ENCODE measurements around the gene OR56A5. TPM values are rescaled to one million over a fixed set of nuclear protein-coding genes. Genes with fewer than 3 reads are reported as not detected.

Gene OR56A5
- total RNA-seq, 1 experiment from 2014 or later, result not detected

DNA sequence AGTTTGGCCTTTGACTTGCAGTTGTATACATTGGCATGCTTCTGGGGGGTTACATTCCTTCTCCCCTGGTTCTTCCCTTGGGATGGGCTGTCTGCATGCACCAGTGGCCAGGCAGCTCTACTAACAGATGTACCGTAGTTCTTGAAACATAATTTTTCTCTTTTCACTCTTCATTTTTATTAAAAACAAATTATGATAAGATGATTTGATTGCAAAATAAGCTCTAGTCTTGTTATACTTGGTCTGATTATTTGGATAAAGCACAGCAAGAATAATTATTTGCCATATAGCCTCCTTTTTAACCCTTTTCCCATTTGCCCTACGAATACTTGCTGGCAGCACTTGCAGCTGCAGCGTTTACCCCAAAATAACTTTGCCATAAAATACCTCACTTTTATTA is 12.7 kb downstream of the OR56A5 start:
- H3K9me3 ChIP-seq (ENCODE audit: control insufficient read depth, low read depth, low read length), result no peaks in the 10 kb centered on the region
- H3K27ac Mint-ChIP-seq, result no peak overlapping the region
- peaks cover 11% of the 10 kb centered on the region in 2 experiments for H3K9me3 Mint-ChIP-seq
- no peak overlapping the region for H2BK20ac ChIP-seq (ENCODE audit: low read depth, low read length, poor library complexity, severe bottlenecking)
- no peak for TF ChIP-seq CTCF (conservative IDR thresholded peaks at IDR 0.05)
- no peak overlapping the region for H2AK5ac ChIP-seq (ENCODE audit: insufficient read length, low read length)
- no peaks in the 10 kb centered on the region for H3K79me1 ChIP-seq (ENCODE audit: insufficient read depth, low read depth, low read length, poor library complexity, severe bottlenecking)
- no peak overlapping the region for H3K9ac ChIP-seq (ENCODE audit: extremely low read depth, insufficient read length, low read length)
- H3K4ac ChIP-seq (ENCODE audit: low read depth, low read length), result no peak overlapping the region
- H3K79me2 ChIP-seq (ENCODE audit: insufficient read depth, low read length), result no peaks in the 10 kb centered on the region
- no peak overlapping the region for H4K91ac ChIP-seq (ENCODE audit: insufficient read length, low read depth, low read length)
- no peaks in the 10 kb centered on the region for H3K23me2 ChIP-seq (ENCODE audit: insufficient read length, low read depth, low read length, poor library complexity, severe bottlenecking)
- no peak overlapping the region for H2BK5ac ChIP-seq (ENCODE audit: insufficient read length, low read length)
- no peak overlapping the region for H3K18ac ChIP-seq (ENCODE audit: insufficient read length, low read depth, low read length)
- no peak overlapping the region for H2AFZ ChIP-seq (ENCODE audit: low read length)
- no peak for DNase-seq
- no peak overlapping the region for H3K4me3 Mint-ChIP-seq
- no peak overlapping the region for H3K27ac ChIP-seq (ENCODE audit: insufficient read length, low read depth, low read length)
- no peak overlapping the region for H3T11ph ChIP-seq (ENCODE audit: low read length)
- no peak overlapping the region for H2BK120ac ChIP-seq (ENCODE audit: low read depth, low read length, poor library complexity, severe bottlenecking)
- no peak overlapping the region for H3K14ac ChIP-seq (ENCODE audit: insufficient read depth, low read length)
- no peak overlapping the region for H3K56ac ChIP-seq (ENCODE audit: insufficient read length, low read depth, low read length)
- H3K4me1 ChIP-seq (ENCODE audit: insufficient read depth, low read length), result no peaks in the 10 kb centered on the region
- H3K27me3 Mint-ChIP-seq (ENCODE audit: low read depth), result peaks cover 3% of the 10 kb centered on the region; the same call in 1 of the 2 replicates
- no peak overlapping the region for H2BK15ac ChIP-seq (ENCODE audit: low read depth, low read length)
- no peaks in the 10 kb centered on the region for H4K20me1 ChIP-seq (ENCODE audit: control insufficient read depth, insufficient read depth, insufficient read length)
- H4K5ac ChIP-seq (ENCODE audit: insufficient read length, low read depth, low read length), result no peak overlapping the region
- H3K4me2 ChIP-seq (ENCODE audit: insufficient read depth, insufficient read length, low read length), result no peak overlapping the region
- no peak overlapping the region for H3K23ac ChIP-seq (ENCODE audit: insufficient read length, low read depth, low read length)
- H4K8ac ChIP-seq (replicated peaks; ENCODE audit: insufficient read length, low read depth, low read length), result no peak overlapping the region
- no peaks in the 10 kb centered on the region for H3K27me3 ChIP-seq (ENCODE audit: insufficient read depth, low read length)
- no peak overlapping the region for H2BK12ac ChIP-seq (ENCODE audit: insufficient read length, low read depth, low read length)
- H3K36me3 Mint-ChIP-seq (ENCODE audit: insufficient read depth in 1 of 3, low read depth in 3 of 3), result peaks cover 1 to 12% (median 4%) of the 10 kb centered on the region in 3 experiments; a peak in 3 of 7 replicates
- peaks cover 3 to 4% of the 10 kb centered on the region in 2 experiments; a peak in 3 of 4 replicates for H3K4me1 Mint-ChIP-seq
- WGBS (ENCODE audit: extremely low coverage, insufficient read length, low lambda C conversion rate), result no CpG with 5 or more reads among the region's 3 CpGs

Data from H9 (cell line).